ENCODE results near the gene HCAR3.
A peak's percentile ranks its signal among the peaks of the same experiment; 100 is the strongest.

The HCAR3 gene

GRCh38 chr12:122738571-122738970 lies 22.0 kb upstream of the HCAR3 start:
- TF ChIP-seq YY1 (IDR thresholded peaks at IDR 0.05; ENCODE audit: low read depth) (no peak), CEBPB (IDR thresholded peaks at IDR 0.05) (no peak), TAF1 (IDR thresholded peaks at IDR 0.05; ENCODE audit: low read depth) (no peak), CREB1 (IDR thresholded peaks at IDR 0.05; ENCODE audit: low read depth) (no peak), RAD21 (IDR thresholded peaks at IDR 0.05; ENCODE audit: low read depth) (no peak), NFIC (IDR thresholded peaks at IDR 0.05) (no peak)

DNA sequence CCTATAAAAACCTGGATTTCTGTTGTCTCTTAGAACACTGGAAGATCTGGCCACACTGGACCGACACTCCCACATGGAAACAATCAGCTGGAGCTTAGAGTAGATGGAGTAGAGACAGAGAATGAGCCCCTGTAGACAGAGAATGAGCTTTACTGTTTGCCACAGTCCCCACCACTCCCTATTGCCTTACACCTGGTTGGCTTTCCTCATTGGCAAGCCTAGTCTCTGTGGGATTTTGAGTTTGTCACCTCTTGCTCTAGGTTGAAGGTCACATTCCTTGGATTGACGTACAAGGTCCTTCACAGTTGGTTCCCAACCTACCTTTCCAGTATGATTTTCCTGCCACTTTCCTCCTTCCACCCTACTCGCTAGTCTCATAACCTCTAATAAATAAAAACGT lies 16.0 kb upstream of the HCAR3 start:
- no peak for TF ChIP-seq YY1 (IDR thresholded peaks at IDR 0.05; ENCODE audit: low read depth)
- no peak for TF ChIP-seq TCF12 (IDR thresholded peaks at IDR 0.05; ENCODE audit: low read depth)
- TF ChIP-seq CEBPB (IDR thresholded peaks at IDR 0.05) = no peak
- TF ChIP-seq NFIC (IDR thresholded peaks at IDR 0.05) = no peak

DNA sequence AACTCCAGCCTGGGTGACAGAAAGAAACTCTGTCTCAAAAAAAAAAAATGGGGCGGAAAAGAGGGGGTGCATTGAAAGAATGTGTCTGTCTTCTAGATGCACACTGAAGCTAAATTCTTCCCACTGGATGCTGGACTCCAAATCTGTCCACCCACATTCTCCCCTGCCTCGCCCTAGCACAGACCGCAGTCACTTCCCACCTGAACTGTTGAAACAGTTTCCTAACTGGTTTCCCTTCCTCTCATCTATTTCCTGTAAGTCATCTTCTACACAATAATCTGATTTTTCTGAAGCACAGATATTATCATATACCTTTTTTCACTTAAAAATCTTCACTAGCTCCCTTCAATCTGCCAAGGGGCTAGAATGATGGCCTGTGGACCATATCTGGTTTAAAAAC lies 15.6 kb upstream of the HCAR3 start:
- no peak for TF ChIP-seq TCF12 (IDR thresholded peaks at IDR 0.05; ENCODE audit: low read depth)

GRCh38 chr12:122730215-122731014 lies 13.8 kb upstream of the HCAR3 start, which contains the start of gene HCAR1:
Gene HCAR1 (minus strand): TSS chr12:122730844. CDS start chr12:122730339, 505 bp downstream.
- TF ChIP-seq TAF1 (IDR thresholded peaks at IDR 0.05; ENCODE audit: low read depth) (no peak), YY1 (IDR thresholded peaks at IDR 0.05; ENCODE audit: low read depth) (no peak), REST (IDR thresholded peaks at IDR 0.05; ENCODE audit: low read depth) (no peak), EP300 (IDR thresholded peaks at IDR 0.05; ENCODE audit: borderline replicate concordance) (no peak), TEAD4 (IDR thresholded peaks at IDR 0.05) (no peak), CEBPB (IDR thresholded peaks at IDR 0.05) (no peak), NFIC (IDR thresholded peaks at IDR 0.05) (no peak), FOXM1 (IDR thresholded peaks at IDR 0.05; ENCODE audit: borderline replicate concordance, low read depth) (no peak), RAD21 (IDR thresholded peaks at IDR 0.05; ENCODE audit: low read depth) (no peak), ZBTB7A (IDR thresholded peaks at IDR 0.05; ENCODE audit: low read depth) (no peak), EGR1 (IDR thresholded peaks at IDR 0.05) (no peak), TCF12 (IDR thresholded peaks at IDR 0.05; ENCODE audit: low read depth) (no peak), CREB1 (IDR thresholded peaks at IDR 0.05; ENCODE audit: low read depth) (no peak), USF1 (IDR thresholded peaks at IDR 0.05) (no peak)
- TF ChIP-seq, protein P1, sequence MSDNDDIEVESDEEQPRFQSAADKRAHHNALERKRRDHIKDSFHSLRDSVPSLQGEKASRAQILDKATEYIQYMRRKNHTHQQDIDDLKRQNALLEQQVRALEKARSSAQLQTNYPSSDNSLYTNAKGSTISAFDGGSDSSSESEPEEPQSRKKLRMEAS (IDR thresholded peaks at IDR 0.05) = no peak

DNA sequence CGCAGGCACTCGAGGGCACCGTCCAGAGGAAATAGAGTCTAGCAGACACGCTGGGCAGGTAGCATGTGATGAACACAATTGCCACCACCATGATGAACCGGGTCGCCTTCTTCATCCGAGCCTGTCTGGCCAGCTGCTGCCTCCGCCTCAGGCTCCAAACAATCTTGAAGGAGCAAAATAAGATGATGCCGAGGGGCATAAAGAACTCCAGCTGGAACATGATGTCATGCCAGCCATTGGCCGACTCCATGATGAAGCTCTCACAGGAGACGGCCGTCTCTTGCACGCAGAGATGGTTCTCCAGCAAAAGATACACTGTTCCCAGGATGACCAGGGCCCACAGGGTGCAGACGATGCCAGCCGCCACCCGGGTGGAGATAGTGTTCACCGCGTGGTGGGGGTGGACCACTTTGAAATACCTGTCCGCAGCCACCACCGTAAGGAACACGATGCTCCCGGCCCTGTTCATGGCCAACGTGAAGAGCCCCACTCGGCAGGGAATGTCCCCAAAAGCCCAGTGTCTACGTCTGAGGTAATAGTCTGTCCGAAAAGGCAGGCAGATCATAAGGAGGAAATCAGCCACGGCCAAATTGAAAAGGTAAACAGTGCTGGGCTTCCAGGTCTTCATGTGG lies 13.1 kb upstream of the HCAR3 start:
- no peak for TF ChIP-seq USF1 (IDR thresholded peaks at IDR 0.05)

DNA sequence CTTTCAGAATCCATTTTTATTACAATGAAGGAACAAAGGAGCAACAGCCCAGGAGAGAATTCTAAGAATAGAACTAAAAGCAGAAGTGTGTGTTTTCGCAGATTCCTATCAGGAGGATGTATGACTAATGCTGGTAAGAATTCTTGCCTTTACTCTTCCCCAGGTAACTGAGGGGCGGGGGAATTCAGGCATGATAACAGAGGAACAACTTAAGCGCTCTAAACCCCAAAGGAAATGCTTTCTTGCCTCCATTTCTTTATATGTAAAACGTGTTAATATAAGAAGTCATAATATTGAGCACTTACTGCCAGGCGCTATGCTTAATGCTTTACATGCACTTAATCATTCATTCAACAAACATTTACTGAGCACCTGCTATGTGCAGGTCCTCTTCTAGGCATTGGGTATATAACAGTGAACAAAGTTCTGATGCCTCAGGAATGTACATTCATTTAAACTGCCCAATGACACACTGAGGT lies 9.5 kb upstream of the HCAR3 start:
- peak; percentile 35; the same call in 1 of the 2 replicates for TF ChIP-seq TEAD4 (IDR thresholded peaks at IDR 0.05)
- TF ChIP-seq, protein P1 (IDR thresholded peaks at IDR 0.05) = no peak

DNA sequence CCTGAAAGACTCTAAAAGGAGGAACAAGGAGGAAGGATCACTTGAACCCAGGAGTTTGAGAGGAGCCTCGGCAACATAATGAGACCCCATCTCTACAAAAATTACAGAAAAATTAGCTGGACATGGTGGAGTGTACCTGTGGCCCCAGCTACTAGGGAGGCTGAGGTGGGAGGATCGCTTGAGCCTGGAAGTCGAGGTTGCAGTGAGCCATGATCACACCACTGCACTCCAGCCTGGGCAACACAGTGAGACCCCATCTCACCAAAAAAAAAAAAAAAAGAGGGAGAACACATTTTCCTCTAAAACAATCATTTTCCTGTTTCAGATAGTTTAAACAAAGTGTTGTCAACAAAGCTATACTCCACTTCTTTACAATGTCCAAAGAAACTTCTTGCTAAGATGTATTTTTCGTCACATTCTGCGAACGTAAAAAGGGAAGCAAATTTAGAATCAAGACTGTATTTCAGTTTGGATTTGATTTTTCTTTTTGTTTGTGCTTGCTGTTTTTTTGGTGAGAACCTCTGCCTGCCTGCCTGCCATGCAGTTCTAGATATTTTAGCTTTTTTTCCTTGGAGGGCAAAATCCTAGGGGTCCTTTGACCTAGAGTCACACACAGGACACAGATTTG lies 9.0 kb upstream of the HCAR3 start:
- TF ChIP-seq USF1 (IDR thresholded peaks at IDR 0.05) (no peak), TCF12 (IDR thresholded peaks at IDR 0.05; ENCODE audit: low read depth) (no peak), EGR1 (IDR thresholded peaks at IDR 0.05) (no peak), REST (IDR thresholded peaks at IDR 0.05; ENCODE audit: low read depth) (no peak), FOXM1 (IDR thresholded peaks at IDR 0.05; ENCODE audit: borderline replicate concordance, low read depth) (no peak), RAD21 (IDR thresholded peaks at IDR 0.05; ENCODE audit: low read depth) (no peak), TAF1 (IDR thresholded peaks at IDR 0.05; ENCODE audit: low read depth) (no peak), NFIC (IDR thresholded peaks at IDR 0.05) (no peak), YY1 (IDR thresholded peaks at IDR 0.05; ENCODE audit: low read depth) (no peak), CREB1 (IDR thresholded peaks at IDR 0.05; ENCODE audit: low read depth) (no peak), EP300 (IDR thresholded peaks at IDR 0.05; ENCODE audit: borderline replicate concordance) (no peak), ZBTB7A (IDR thresholded peaks at IDR 0.05; ENCODE audit: low read depth) (no peak), CEBPB (IDR thresholded peaks at IDR 0.05) (no peak), TEAD4 (IDR thresholded peaks at IDR 0.05) (no peak)
- TF ChIP-seq, protein P1 (IDR thresholded peaks at IDR 0.05) = no peak

Data from Ishikawa (cell line).